NCI-H2171 treated with DMSO at 0.1 percent for 48 hours (cell line): ENCODE data around the gene WWC1.

Experiments used
- DNase-seq: peaks from one replicate; lab custom pipeline; 2025; lab: John Stamatoyannopoulos, UW

WWC1 gene

DNA sequence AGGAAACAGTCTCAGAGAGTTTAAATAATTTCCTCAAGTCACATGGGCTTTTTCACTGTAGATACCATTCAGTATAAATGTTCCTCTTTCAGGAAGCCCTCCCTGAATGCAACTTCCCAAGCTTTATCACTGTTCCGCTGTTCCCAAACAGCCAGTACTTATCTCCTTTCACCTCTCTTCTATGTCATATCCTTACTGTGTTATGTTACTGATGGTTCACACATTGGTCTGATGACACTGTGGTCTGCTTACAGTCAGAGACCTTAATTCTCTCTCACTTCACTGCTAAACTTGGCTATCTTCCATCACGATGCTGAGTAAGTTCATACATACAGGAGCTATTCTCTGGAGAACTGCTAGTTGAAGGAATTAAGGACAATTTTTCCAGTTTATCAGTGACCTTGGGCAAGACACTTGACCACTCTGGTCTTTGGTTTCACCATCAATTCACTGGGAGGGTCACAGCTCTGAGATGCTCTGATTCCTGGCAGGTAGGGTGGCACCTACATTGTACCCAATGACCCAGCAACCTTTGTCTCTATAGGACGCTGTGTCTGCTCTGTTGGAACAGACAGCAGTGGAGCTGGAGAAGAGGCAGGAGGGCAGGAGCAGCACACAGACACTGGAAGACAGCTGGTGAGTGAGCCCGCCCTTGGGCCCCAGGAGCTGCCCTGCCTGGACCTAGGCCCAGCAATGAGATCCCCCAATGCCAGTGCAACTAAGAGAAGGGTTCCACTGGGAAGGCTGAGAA is 152.7 kb downstream of the WWC1 start:
- DNase-seq, result no peak

DNA sequence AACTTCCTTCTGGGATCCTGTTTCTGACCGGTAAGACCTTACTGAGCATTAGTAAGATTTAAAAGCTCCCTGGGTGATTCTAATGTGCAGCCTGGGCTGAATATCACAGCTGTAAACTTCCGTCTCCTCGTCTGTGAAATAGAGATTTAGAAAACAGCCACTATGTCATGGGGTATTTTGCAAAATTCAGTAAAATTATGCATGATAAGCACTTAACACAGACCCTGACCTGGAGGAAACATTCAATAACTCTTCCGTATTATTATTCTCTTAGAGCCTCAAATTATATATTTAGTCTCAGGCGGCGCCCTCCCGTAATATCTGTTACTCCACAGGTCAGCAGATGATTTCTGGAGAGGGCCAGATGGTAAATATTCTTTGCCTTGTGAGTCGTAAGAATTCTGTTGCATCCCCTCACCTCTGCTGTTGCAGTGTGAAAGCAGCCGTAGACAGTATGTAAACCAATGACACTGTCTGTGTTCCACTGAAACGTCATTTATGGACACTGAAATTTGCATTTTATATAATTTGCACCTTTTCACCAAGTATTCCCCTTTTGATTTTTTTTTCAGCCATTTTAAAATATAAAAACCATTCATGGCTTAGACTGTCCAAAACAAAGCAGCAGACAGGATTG is 155.7 kb downstream of the WWC1 start:
- peak; percentile 46 for DNase-seq

DNA sequence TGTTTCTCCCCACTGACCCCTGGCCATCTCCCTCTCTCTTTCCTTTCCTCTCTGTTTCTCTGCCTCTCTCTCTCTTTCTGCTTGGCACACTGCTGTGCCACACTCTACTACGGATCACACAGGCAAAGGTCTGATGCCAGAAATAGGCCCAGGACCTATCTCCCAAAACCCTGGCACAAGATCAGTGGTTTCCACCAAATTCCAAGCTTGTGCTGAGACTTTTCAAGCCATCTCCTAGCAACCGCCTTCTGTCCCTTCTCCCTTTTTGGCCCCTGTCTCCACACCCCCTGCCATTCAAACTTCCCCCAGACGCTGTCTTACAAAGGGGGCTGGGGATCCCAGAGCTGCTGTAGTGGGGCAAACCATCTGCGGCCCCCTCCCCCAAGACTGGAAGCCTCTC is 156.4 kb downstream of the WWC1 start:
- no peak for DNase-seq

DNA sequence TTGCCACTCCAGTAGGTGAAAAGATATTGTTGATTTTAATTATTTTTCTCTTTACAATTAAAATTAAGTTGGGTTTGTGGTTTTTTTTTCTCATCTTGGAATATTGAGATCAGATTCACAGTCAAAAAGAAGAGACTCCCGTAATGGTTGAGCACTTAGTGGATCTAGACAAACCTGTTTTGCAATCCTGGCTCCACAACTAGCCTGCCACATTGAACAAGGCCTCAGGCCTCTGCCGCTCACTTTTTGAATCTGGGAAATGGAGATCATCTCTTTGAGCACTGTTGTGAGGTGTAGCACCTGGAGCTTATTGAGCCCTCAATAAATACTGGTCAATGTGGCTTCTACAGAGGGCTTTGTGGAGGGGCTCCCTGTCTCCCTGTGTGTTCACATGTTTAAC is 157.7 kb downstream of the WWC1 start:
- no peak for DNase-seq

DNA sequence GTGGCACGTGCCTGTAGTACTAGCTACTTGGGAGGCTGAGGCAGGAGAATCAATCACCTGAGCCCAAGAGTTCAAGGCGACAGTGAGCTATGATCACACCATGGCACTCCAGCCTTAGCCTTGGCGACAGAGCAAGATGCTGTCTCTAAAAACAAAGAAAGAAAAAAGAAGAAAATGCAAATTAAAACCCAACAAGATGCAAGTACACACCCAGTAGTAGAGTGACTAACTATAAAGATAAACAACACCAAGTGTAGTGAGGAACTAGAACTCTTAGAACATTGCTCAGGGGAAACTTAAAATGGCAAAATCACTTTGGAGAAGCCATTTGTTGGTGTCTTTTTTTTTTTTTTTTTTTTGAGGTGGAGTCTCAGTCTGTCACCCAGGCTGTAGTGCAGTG is 160.1 kb downstream of the WWC1 start:
- no peak for DNase-seq

DNA sequence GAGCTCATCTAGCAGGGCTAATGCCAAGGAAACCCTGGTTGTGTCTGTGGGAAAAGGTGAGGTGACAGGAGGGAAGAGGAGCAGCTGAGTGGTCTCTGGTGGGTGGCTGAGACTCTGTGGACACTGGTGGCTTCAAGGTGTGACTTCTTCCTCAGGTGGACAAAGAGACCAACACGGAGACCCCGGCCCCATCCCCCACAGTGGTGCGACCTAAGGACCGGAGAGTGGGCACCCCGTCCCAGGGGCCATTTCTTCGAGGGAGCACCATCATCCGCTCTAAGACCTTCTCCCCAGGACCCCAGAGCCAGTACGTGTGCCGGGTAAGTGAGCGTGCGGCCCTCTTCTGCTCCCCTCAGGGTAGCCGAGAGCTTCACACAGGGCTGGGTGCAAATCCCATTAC is 163.8 kb downstream of the WWC1 start:
- no peak for DNase-seq

DNA sequence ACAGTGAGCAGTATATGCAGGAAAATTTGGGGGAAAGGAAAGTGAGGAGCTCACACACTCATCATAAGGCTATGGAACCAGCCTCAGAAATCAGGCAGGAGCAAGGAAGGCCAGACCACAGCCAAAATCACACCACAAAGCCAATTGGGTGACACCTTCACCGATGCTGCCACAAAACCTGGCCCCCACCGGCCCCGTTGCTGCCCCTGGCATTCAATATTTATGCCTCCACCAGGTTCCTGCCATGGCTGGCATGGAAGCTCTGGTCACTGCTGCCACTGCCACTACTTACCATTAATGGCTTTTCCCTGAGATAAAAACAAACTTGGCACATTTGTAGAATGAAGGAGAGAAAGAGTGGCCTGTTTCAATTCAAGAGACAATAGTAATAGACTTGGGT is 166.1 kb downstream of the WWC1 start:
- DNase-seq, result no peak

DNA sequence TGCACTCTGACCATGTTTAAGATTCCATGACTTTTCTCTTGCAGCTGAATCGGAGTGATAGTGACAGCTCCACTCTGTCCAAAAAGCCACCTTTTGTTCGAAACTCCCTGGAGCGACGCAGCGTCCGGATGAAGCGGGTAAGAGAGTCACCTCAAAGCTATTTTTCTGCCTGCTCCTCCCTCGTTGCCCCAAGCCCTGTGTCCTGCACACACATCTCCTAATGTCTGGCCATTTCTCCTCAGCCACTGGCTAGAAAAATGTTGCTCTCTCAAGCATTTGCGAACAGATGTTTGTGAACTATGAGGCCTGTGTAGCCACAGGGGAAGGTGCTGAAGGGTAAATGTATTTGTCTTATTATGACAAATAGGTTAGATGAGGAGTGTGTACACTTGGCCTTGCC is 169.2 kb downstream of the WWC1 start:
- DNase-seq, result no peak

DNA sequence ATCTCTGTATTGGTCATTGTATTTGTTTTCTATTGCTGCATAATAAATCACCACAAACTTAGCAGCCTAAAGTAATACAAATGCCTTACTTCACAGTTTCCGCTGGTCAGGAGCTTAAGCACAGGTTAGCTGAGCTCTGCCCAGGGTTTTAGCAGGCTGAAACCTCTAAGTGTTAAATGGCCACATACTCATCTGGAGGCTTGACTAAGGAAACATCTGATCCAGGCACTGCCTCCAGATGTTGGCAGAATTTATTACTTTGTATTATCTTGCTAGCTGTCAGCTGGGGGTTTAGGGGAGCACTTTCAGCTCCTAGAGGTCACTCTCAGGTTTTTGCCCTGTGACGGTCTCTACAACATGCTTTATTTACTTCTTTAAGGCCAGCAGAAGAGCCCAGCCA is 171.6 kb downstream of the WWC1 start:
- no peak for DNase-seq

DNA sequence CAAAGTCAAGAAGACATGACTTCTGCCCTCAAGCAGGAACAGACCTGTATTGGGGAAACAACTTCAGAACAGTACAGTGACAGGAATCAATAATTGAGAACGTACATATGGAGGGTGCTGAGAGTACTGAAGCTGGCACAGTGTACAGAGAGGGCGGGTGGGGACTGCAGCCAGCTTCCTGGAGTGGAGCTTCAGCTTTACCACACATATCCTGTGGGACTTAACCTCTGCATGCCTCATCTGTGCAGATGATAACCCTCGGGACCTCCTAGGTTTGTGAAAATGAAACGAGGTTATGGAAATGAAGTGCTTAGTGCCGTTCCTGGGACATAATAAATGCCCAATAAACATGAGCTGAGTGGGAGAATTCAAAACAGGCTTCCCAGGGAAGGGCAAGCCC is 172.8 kb downstream of the WWC1 start:
- DNase-seq, result no peak

DNA sequence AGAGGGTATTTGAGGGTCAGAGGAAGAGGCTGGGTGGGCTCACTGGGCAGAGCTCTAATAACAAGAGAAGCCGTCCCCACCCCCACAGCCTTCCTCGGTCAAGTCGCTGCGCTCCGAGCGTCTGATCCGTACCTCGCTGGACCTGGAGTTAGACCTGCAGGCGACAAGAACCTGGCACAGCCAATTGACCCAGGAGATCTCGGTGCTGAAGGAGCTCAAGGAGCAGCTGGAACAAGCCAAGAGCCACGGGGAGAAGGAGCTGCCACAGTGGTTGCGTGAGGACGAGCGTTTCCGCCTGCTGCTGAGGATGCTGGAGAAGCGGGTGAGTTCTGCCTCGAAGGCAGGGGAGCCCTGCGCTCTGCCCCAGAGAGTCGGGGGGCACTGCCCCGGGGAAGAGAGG is 173.2 kb downstream of the WWC1 start:
- no peak for DNase-seq

DNA sequence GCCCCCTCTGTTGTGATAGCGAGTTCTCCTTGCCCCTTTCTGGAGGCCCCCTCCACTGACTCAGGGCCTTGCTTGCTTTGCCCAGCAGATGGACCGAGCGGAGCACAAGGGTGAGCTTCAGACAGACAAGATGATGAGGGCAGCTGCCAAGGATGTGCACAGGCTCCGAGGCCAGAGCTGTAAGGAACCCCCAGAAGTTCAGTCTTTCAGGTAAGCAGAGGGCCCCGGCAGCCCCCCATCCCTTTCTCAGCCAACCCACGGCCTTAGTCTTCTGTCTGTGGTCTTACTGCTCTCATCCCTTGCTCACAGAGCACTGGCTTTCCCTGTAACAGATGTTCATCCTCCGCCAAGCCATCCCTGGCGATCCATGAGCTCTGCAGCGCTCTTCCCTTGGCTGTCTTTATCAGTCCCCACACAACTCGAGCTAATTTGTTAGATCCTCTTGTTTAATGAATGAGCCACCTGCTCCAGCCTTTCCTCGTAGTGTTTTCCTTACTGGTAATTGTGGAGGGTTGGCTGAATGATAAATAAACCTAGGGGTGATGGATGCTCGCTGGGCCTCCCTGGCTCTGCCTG is 176.4 kb downstream of the WWC1 start:
- DNase-seq, result peak; percentile 70

DNA sequence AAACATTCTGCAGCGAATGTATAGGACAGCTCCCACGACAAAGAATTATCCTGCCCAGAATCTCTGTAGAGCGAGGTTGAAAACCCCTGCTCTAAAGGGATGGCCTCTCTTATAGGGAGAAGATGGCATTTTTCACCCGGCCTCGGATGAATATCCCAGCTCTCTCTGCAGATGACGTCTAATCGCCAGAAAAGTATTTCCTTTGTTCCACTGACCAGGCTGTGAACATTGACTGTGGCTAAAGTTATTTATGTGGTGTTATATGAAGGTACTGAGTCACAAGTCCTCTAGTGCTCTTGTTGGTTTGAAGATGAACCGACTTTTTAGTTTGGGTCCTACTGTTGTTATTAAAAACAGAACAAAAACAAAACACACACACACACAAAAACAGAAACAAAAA is 177.4 kb downstream of the WWC1 start:
- DNase-seq, result no peak

DNA sequence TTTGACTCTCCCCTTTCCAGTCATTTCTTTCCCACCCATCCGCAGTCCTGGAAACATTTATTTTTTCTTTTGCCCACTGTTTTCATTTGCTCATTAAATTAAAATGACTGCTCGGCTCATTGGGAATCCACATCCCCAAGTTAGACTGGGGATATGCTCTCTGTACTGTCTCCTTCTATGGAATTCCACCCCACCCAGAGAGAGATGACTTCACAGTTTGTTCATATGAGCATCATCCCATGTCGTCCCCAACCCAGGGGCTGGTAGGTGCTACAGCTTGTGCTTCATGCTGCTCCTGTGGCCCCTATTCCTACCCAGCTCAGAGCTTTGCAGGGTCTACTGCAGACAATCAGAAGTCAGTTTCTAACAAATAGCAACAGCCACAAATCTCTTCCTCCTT is 178.4 kb downstream of the WWC1 start:
- no peak for DNase-seq

DNA sequence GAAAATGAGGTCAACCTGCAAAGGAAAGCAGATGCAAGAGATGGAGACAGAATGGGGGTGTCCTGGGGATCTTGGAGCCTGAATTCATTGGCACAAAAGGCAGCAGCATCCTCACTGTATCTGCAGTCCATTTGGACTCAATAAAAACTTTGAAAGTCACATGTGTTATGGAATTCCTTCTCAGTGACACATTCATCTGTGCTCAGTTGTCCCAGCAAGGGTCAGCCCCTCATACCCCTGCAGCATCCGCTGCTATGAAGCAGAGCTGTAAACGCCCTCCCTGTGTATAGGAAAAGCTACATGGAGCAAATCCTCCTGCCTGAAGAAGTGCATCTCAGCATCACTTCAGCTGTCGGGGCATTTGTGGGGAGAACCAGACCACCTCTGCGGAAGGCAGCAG is 180.3 kb downstream of the WWC1 start:
- DNase-seq, result no peak

DNA sequence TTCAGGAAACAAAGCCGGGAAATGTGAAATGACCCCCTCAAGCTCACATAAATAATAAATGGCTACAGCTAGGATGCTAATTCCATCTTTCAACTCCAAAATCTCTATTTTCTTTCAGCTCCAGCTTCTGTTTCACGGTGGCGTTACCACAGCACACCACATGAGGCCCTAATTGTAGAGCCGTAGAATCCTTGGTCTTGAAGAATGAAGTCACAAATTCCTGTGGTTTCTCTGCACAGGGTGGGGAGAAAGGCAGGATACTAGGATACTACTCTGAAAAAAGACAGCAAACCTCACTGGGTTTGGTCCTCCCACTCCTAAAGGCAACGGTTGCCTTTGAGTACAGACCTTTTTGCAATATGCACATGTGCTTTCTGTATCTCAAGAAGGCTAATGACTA is 180.9 kb downstream of the WWC1 start:
- no peak for DNase-seq

DNA sequence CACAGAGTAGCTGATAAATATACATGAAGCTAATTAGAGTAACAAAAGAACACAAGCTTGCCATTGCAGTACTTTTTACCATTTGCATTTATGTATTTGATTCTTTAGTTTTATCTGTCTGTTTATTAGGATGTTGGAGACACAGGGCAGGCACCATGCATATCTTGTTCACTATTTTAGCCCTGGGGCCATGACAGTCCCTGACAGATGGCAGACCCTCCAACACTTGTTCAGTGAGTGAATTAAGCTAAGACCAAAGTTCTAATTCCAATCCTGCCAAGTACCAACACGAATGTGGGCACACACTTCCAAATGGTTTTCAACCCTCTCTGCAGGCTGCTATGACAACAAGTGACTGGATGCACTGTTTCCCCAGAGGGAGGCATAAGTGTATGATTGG is 182.9 kb downstream of the WWC1 start:
- no peak for DNase-seq

DNA sequence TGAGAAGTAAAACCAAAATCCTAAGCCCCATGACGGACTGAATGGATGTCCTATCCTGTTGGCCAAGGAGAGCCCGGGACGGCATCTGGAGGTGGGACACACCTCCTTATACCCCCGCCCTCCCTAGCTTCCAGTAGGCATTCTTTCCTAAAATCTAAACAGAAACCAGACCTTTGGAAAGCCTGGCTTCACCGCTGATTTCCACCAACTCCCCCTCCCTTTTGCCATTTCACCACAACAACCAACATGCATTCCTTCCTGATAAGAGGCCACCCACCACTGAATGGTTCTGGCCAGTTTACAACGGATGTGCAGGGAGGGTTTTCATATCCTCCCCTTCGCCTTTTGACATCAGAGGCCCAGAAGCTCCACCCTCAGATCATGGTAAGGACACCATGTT is 185.6 kb downstream of the WWC1 start:
- DNase-seq, result no peak

DNA sequence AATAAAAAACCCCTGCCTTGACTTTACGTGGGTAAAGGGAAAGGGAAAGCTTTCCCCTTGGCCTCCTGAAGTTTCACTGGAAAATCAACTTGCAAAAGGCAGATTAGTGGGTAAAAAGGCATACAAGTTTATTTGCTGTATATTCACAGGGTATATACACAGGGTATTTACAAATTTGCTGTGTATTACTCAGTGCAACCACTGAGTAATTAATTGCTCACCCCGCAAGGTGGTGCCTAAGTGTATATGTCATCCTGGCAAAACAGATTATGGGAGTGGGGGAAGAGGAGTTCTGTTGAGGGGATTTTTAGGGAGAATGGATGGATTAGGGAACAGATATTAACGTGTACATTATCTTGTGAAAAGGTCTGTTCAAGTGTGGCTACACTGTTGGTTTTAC is 187.7 kb downstream of the WWC1 start:
- no peak for DNase-seq

DNA sequence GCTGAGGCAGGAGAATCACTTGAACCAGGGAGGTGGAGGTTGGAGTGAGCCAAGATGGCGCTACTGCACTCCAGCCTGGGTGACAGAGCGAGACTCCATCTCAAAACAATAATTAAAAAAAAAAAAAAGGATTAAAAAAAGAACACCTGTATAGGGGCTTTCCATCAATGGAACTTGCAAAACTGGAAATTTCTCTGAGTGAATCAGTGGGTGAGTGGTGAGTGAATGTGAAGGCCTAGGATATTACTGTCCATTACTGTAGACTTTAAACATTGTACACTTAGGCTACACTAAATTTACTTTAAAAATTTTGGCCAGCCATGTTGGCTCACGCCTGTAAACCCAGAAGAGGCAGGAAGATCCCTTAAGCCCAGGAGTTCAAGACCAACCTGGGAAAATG is 189.2 kb downstream of the WWC1 start:
- DNase-seq, result no peak

DNA sequence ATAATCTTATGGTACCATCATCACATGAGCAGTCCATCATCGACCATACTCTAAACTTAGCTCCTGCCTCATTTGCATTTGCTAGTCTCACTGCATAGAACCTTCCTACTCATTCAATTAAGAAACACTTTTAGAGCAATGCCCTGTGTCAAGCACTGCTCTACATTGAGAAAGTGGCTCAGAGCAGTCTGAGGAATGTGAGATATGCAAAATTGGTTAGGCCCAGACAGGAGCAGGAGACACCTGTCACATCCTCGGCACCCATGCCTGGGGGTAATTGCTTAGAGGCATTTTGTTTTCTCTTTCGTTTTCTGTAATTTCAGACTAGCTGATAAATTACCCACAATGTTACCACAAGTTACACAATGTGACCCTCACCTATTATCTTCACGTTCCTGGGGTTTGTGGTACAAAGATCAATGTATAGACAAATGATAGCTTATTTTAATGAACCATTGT is 189.9 kb downstream of the WWC1 start:
- DNase-seq, result no peak

DNA sequence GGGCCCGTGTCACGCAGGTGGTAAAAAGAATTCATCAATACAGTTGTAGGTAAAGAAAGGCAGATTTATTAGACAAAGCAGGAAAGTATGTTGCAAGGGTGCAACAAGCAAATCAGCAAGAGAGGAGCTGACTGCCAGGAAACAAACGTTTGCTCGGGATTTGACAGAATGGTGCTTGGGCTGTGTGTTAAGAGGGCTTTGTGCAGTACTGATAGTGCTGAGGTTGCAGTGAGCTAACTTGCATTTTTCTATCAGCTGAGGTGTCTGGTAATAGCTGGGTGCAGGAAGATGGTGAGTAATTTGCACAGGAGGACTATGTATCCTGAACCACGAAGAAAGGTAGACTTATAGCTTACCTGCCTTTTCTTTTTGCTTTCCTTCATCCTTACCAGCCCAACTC is 190.9 kb downstream of the WWC1 start:
- no peak for DNase-seq

DNA sequence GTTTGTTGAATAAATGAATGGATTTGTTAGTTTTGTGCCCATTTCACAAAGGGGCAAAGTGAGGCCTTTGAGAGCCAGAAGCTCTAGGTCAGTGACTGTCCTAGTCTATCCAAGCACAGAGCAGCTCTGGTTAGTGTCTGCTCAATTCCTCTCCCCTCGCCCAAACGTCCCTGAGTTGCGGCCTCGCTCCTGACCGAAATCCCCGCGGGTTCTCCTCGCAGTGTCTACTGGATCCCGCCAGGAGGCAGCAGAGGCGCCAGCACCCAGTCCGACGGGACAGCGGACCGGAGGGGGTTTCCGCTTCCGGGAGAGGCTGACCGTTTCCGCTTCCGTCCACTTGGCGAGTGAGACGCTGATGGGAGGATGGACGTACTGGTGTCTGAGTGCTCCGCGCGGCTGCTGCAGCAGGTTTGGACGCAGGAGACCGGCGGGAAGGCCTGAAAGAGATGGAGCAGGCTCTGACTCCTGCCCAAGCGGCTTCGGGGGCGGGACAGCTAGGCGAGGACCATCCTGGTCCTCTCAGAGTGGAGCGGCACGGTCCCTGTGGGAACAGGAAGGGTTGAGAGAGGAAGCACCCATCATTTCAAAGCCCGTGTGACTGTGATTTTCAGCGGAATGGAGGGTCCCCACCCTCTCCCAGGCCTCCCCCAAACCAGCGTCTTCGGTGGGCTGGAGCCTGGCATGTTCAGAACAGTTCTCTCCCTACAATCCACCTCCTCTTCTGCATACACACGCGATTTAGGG is 194.9 kb downstream of the WWC1 start, which contains the start of gene RARS1:
TSS of gene RARS1 (plus strand) at position 336 of the 744 bp plus-strand sequence. CDS start at position 364, 28 bp downstream.
- peak; percentile 76 for DNase-seq
